ENCODE results near the gene SMARCD3. TPM values are rescaled to one million over a fixed set of nuclear protein-coding genes. Genes with fewer than 3 reads are reported as not detected.

SMARCD3 gene
- polyA plus RNA-seq, 1 donor from 2014 or later, result 199 TPM

DNA sequence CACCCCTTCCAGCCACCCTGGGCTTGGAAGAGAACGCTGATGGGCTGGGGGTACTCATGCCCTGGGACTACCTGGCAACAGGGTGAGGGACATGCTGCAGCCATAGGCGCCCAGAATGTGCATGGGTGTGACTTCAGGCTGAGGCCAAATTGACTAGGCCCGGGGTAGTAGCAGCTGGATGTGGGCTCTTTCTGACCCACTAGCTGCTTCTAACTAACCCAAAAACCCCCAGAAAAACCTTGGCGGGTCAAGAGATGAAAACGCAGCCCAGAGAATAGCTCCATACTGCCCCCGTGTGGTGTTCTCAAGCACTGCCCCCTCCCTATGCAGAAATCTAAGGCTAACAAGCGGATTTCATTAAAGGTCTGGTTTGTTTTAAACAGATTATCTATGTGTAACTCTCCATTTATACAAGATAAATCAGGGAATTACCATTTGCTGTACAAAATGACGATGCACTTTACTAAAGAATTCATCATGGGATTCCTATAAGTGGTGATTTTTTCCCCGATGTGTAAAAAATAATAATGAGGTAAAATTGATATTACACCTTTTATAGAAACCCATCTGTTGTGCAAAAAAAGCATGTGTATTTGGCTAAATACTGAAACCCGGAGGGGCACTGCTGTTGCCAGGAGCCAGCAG is 4.2 kb downstream of the SMARCD3 start:
- H3F3A ChIP-seq (ENCODE audit: insufficient read depth, low read length, poor library complexity, severe bottlenecking), result peaks cover 4% of the 10 kb centered on the region
- H3K9ac ChIP-seq (ENCODE audit: low read length), result peak overlapping the region; percentile 41
- no peaks in the 10 kb centered on the region for H3K9me2 ChIP-seq (ENCODE audit: insufficient read depth, low read length)
- TF ChIP-seq, protein P1, sequence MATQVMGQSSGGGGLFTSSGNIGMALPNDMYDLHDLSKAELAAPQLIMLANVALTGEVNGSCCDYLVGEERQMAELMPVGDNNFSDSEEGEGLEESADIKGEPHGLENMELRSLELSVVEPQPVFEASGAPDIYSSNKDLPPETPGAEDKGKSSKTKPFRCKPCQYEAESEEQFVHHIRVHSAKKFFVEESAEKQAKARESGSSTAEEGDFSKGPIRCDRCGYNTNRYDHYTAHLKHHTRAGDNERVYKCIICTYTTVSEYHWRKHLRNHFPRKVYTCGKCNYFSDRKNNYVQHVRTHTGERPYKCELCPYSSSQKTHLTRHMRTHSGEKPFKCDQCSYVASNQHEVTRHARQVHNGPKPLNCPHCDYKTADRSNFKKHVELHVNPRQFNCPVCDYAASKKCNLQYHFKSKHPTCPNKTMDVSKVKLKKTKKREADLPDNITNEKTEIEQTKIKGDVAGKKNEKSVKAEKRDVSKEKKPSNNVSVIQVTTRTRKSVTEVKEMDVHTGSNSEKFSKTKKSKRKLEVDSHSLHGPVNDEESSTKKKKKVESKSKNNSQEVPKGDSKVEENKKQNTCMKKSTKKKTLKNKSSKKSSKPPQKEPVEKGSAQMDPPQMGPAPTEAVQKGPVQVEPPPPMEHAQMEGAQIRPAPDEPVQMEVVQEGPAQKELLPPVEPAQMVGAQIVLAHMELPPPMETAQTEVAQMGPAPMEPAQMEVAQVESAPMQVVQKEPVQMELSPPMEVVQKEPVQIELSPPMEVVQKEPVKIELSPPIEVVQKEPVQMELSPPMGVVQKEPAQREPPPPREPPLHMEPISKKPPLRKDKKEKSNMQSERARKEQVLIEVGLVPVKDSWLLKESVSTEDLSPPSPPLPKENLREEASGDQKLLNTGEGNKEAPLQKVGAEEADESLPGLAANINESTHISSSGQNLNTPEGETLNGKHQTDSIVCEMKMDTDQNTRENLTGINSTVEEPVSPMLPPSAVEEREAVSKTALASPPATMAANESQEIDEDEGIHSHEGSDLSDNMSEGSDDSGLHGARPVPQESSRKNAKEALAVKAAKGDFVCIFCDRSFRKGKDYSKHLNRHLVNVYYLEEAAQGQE (IDR thresholded peaks at IDR 0.05; ENCODE audit: borderline replicate concordance), result no peak
- TF ChIP-seq SMC3 (conservative IDR thresholded peaks at IDR 0.05; ENCODE audit: poor library complexity) (peak; percentile 73), RAD21 (conservative IDR thresholded peaks at IDR 0.05) (peak; percentile 68), EP300 (conservative IDR thresholded peaks at IDR 0.05; ENCODE audit: poor library complexity, severe bottlenecking) (no peak), MXI1 (conservative IDR thresholded peaks at IDR 0.05; ENCODE audit: poor library complexity, severe bottlenecking) (no peak), POLR2AphosphoS5 (IDR thresholded peaks at IDR 0.05) (no peak), EZH2 (IDR thresholded peaks at IDR 0.05; ENCODE audit: borderline replicate concordance, insufficient read depth, low read length, poor library complexity, severe bottlenecking) (no peak), TAF1 (IDR thresholded peaks at IDR 0.05; ENCODE audit: low read depth) (no peak)
- TF ChIP-seq, protein P2, sequence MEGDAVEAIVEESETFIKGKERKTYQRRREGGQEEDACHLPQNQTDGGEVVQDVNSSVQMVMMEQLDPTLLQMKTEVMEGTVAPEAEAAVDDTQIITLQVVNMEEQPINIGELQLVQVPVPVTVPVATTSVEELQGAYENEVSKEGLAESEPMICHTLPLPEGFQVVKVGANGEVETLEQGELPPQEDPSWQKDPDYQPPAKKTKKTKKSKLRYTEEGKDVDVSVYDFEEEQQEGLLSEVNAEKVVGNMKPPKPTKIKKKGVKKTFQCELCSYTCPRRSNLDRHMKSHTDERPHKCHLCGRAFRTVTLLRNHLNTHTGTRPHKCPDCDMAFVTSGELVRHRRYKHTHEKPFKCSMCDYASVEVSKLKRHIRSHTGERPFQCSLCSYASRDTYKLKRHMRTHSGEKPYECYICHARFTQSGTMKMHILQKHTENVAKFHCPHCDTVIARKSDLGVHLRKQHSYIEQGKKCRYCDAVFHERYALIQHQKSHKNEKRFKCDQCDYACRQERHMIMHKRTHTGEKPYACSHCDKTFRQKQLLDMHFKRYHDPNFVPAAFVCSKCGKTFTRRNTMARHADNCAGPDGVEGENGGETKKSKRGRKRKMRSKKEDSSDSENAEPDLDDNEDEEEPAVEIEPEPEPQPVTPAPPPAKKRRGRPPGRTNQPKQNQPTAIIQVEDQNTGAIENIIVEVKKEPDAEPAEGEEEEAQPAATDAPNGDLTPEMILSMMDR (IDR thresholded peaks at IDR 0.05; ENCODE audit: poor library complexity, severe bottlenecking), result peak; percentile 89
- H3K4me3 ChIP-seq (ENCODE audit: low read length), result peak overlapping the region; percentile 53
- H2AFZ ChIP-seq (ENCODE audit: low read depth, low read length), result no peak overlapping the region
- H3K27me3 ChIP-seq (ENCODE audit: insufficient read depth, low read depth, low read length), result no peaks in the 10 kb centered on the region
- H3K27ac ChIP-seq (ENCODE audit: low read length), result no peak overlapping the region
- peaks cover 3% of the 10 kb centered on the region for H3K79me2 ChIP-seq (replicated peaks; ENCODE audit: insufficient read depth, low read length)
- H4K20me1 ChIP-seq (ENCODE audit: insufficient read depth), result no peaks in the 10 kb centered on the region
- H3K4me2 ChIP-seq (ENCODE audit: low read length), result no peak overlapping the region
- no peaks in the 10 kb centered on the region for H3K36me3 ChIP-seq (ENCODE audit: insufficient read depth, low read length)
- H3K9me3 ChIP-seq (ENCODE audit: low read length), result no peaks in the 10 kb centered on the region

DNA sequence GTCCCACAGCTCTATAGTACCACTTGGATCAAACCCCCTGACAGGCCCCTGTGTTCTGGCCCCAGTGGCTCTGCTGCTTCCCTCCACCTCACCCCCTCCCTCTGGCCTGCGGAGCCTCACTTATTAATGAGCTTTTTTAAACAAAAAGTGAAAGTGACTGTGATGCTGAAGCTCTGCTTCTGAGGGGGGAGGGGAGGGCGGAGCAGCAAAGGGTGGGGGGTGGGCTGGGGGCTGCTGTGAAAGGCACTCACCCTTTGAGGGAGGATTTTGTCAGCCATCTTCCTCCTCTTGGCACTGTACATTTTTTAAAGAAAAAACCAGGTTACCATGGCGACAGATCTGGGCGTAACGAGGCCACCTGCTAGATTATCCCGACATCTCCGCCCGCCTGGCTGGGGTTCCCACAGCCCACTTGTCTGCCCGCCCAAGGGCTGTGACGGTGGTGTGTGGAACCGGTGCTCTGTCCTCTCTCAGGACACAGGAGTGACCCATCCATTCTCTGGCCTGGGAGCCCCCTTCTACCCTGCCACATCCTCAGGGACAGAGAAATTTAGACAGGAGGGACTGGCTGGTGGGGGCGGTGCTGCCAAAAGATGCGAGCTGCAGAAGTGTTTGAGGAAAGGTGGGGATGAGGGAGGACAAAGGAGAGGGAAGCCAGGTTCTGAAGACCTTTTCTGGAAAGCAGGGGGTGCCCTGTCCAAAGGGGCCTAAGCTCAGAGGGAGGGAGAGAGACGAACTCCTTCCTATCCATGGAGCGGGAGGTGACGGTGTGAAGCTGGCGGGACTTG is 4.9 kb downstream of the SMARCD3 start:
- Histone ChIP-seq H3K27ac (ENCODE audit: low read length) (no peak overlapping the region), H3K9me2 (ENCODE audit: insufficient read depth, low read length) (no peaks in the 10 kb centered on the region), H2AFZ (ENCODE audit: low read depth, low read length) (no peak overlapping the region), H3K79me2 (replicated peaks; ENCODE audit: insufficient read depth, low read length) (peaks cover 3% of the 10 kb centered on the region), H3K4me2 (ENCODE audit: low read length) (no peak overlapping the region), H3F3A (ENCODE audit: insufficient read depth, low read length, poor library complexity, severe bottlenecking) (peaks cover 4% of the 10 kb centered on the region), H4K20me1 (ENCODE audit: insufficient read depth) (no peaks in the 10 kb centered on the region), H3K9ac (ENCODE audit: low read length) (peak overlapping the region; percentile 24), H3K36me3 (ENCODE audit: insufficient read depth, low read length) (no peaks in the 10 kb centered on the region), H3K27me3 (ENCODE audit: insufficient read depth, low read depth, low read length) (no peaks in the 10 kb centered on the region), H3K9me3 (ENCODE audit: low read length) (no peaks in the 10 kb centered on the region), H3K4me3 (ENCODE audit: low read length) (no peak overlapping the region)
- TF ChIP-seq EZH2 (IDR thresholded peaks at IDR 0.05; ENCODE audit: borderline replicate concordance, insufficient read depth, low read length, poor library complexity, severe bottlenecking), result no peak
